ENCODE results near the gene PPP2R1B. TPM values are rescaled to one million over a fixed set of nuclear protein-coding genes. Genes with fewer than 3 reads are reported as not detected.

The PPP2R1B gene
- total RNA-seq, 1 experiment from 2014 or later, result 72.2 TPM

GRCh38 chr11:111715142-111715816 lies 50.9 kb downstream of the PPP2R1B start:
- H3K27ac ChIP-seq (ENCODE audit: low read depth, low read length, poor library complexity, severe bottlenecking), result no peak overlapping the region
- POLR2A ChIA-PET (ENCODE audit: low non-redundant PET), result no interaction called here
- H3K36me3 ChIP-seq (ENCODE audit: insufficient read depth, low read length, poor library complexity, severe bottlenecking), result peaks cover 7% of the 10 kb centered on the region
- no peak for DNase-seq (ENCODE audit: low spot score)
- no peaks in the 10 kb centered on the region for H3K27me3 ChIP-seq (replicated peaks; ENCODE audit: insufficient read depth, low read depth, low read length, poor library complexity)
- TF ChIP-seq EZH2 (IDR thresholded peaks at IDR 0.05; ENCODE audit: borderline replicate concordance, low read depth, low read length, poor library complexity, severe bottlenecking), result no peak
- TF ChIP-seq, protein P1, sequence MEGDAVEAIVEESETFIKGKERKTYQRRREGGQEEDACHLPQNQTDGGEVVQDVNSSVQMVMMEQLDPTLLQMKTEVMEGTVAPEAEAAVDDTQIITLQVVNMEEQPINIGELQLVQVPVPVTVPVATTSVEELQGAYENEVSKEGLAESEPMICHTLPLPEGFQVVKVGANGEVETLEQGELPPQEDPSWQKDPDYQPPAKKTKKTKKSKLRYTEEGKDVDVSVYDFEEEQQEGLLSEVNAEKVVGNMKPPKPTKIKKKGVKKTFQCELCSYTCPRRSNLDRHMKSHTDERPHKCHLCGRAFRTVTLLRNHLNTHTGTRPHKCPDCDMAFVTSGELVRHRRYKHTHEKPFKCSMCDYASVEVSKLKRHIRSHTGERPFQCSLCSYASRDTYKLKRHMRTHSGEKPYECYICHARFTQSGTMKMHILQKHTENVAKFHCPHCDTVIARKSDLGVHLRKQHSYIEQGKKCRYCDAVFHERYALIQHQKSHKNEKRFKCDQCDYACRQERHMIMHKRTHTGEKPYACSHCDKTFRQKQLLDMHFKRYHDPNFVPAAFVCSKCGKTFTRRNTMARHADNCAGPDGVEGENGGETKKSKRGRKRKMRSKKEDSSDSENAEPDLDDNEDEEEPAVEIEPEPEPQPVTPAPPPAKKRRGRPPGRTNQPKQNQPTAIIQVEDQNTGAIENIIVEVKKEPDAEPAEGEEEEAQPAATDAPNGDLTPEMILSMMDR (conservative IDR thresholded peaks at IDR 0.05; ENCODE audit: low read depth, low read length), result no peak
- no peak overlapping the region for H3K4me3 ChIP-seq (ENCODE audit: low read depth, low read length, poor library complexity, severe bottlenecking)
- H3K4me1 ChIP-seq (ENCODE audit: insufficient read depth, low read length, poor library complexity, severe bottlenecking), result peaks cover 11% of the 10 kb centered on the region
- no peaks in the 10 kb centered on the region for H3K9me3 ChIP-seq (ENCODE audit: low read depth, low read length, poor library complexity, severe bottlenecking)
- intact Hi-C loops (cut with micrococcal nuclease; ENCODE audit: unreplicated experiment), result no loop called here
- no TSS peak for BruUV-seq (replicated peaks)
- CTCF ChIA-PET, result no interaction called here

GRCh38 chr11:111714522-111714921 lies 51.7 kb downstream of the PPP2R1B start:
- CTCF ChIA-PET, result no interaction called here
- Histone ChIP-seq H3K36me3 (ENCODE audit: insufficient read depth, low read length, poor library complexity, severe bottlenecking) (no peaks in the 10 kb centered on the region), H3K9me3 (ENCODE audit: low read depth, low read length, poor library complexity, severe bottlenecking) (no peaks in the 10 kb centered on the region), H3K4me3 (ENCODE audit: low read depth, low read length, poor library complexity, severe bottlenecking) (no peak overlapping the region), H3K27ac (ENCODE audit: low read depth, low read length, poor library complexity, severe bottlenecking) (no peak overlapping the region), H3K4me1 (ENCODE audit: insufficient read depth, low read length, poor library complexity, severe bottlenecking) (peaks cover 11% of the 10 kb centered on the region), H3K27me3 (replicated peaks; ENCODE audit: insufficient read depth, low read depth, low read length, poor library complexity) (no peaks in the 10 kb centered on the region)
- DNase-seq (ENCODE audit: low spot score), result no peak
- intact Hi-C loops (cut with micrococcal nuclease; ENCODE audit: unreplicated experiment), result no loop called here
- POLR2A ChIA-PET (ENCODE audit: low non-redundant PET), result no interaction called here
- no TSS peak for BruUV-seq (replicated peaks)
- TF ChIP-seq, protein P1 (conservative IDR thresholded peaks at IDR 0.05; ENCODE audit: low read depth, low read length), result no peak
- TF ChIP-seq EZH2 (IDR thresholded peaks at IDR 0.05; ENCODE audit: borderline replicate concordance, low read depth, low read length, poor library complexity, severe bottlenecking), result no peak

DNA sequence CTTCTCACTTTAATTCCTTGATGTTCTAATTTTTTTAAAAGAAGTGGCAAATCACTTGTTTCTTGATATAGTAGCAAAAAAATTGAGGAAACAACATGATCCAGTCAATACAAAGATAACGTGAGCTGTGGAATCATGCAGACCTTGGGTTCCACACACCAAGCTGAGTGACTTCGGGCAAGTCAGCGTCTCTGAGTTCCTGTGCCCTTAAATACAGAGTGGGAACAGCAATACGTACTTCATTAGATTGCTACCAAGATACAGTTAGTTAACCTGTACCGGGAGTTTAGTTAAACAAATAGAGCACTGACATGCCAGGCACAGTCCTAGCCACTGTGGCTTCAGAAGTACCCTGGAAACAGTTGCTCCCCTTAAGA lies 58.5 kb downstream of the PPP2R1B start:
- Histone ChIP-seq H3K4me1 (ENCODE audit: insufficient read depth, low read length, poor library complexity, severe bottlenecking) (peaks cover 7% of the 10 kb centered on the region), H3K36me3 (ENCODE audit: insufficient read depth, low read length, poor library complexity, severe bottlenecking) (peaks cover 11% of the 10 kb centered on the region), H3K27ac (ENCODE audit: low read depth, low read length, poor library complexity, severe bottlenecking) (no peak overlapping the region), H3K4me3 (ENCODE audit: low read depth, low read length, poor library complexity, severe bottlenecking) (no peak overlapping the region), H3K9me3 (ENCODE audit: low read depth, low read length, poor library complexity, severe bottlenecking) (no peaks in the 10 kb centered on the region), H3K27me3 (replicated peaks; ENCODE audit: insufficient read depth, low read depth, low read length, poor library complexity) (no peaks in the 10 kb centered on the region)
- POLR2A ChIA-PET (ENCODE audit: low non-redundant PET), result no interaction called here
- no TSS peak for BruUV-seq (replicated peaks)
- no peak for DNase-seq (ENCODE audit: low spot score)
- intact Hi-C loops (cut with micrococcal nuclease; ENCODE audit: unreplicated experiment), result no loop called here
- TF ChIP-seq, protein P1 (conservative IDR thresholded peaks at IDR 0.05; ENCODE audit: low read depth, low read length), result no peak
- TF ChIP-seq EZH2 (IDR thresholded peaks at IDR 0.05; ENCODE audit: borderline replicate concordance, low read depth, low read length, poor library complexity, severe bottlenecking), result no peak
- CTCF ChIA-PET, result no interaction called here

Data from A673 (cell line).